HL-60 (cell line): Measurements from ENCODE around the gene GPR153.

Experiments
- DNase-seq, 2 experiments: peaks; one replicate each; pipeline ENCODE4 v3.0.0-alpha.2; 2010 to 2020; ENCODE audit warnings: low read depth in 1 of 2, low spot score in 1 of 2
- H3K27ac ChIP-seq: fragments of 250-450 bp; sonication (Bioruptor Pico); replicated peaks from 2 replicates; pipeline ENCODE4 v1.5.1; 2020; ENCODE audit warnings: mild to moderate bottlenecking, moderate library complexity
- H3K27me3 ChIP-seq: fragments of 250-450 bp; sonication (Bioruptor Pico); 2 replicates; pipeline ENCODE4 v1.5.1; 2021; ENCODE audit warnings: mild to moderate bottlenecking, moderate library complexity; ENCODE audit not compliant: insufficient read depth, poor library complexity, severe bottlenecking
- H3K4me3 ChIP-seq: replicated peaks from 2 replicates; pipeline ENCODE4 v1.5.1; 2011; ENCODE audit warnings: mild to moderate bottlenecking, control low read depth, low read length; ENCODE audit not compliant: insufficient read depth
- CTCF ChIP-seq: IDR thresholded peaks from one replicate; pipeline ENCODE4 v1.5.1; 2011; ENCODE audit warnings: low read length, control low read depth, inconsistent platforms; ENCODE audit not compliant: insufficient read depth
- GABPA ChIP-seq: IDR thresholded peaks from 2 replicates; pipeline ENCODE4 v1.6.1; 2012; ENCODE audit warnings: low read depth
- POLR2AphosphoS5 ChIP-seq: IDR thresholded peaks from 2 replicates; pipeline ENCODE4 v1.6.1; 2012; ENCODE audit warnings: low read depth
- REST ChIP-seq: IDR thresholded peaks from 2 replicates; pipeline ENCODE4 v1.6.1; 2012; ENCODE audit warnings: low read depth; ENCODE audit not compliant: insufficient replicate concordance
- SPI1 ChIP-seq: IDR thresholded peaks from 2 replicates; pipeline ENCODE4 v1.6.1; 2012; ENCODE audit warnings: low read depth, mild to moderate bottlenecking, borderline replicate concordance

The GPR153 gene

GRCh38 chr1:6294890-6295556 is 34.1 kb upstream of the GPR153 start:
- no peaks in the 10 kb centered on the region for H3K27me3 ChIP-seq
- no peak for DNase-seq
- TF ChIP-seq POLR2AphosphoS5: no peak
- TF ChIP-seq GABPA: no peak
- TF ChIP-seq CTCF: no peak
- no peak for TF ChIP-seq REST
- no peak for TF ChIP-seq SPI1
- H3K4me3 ChIP-seq: no peak overlapping the region
- H3K27ac ChIP-seq: no peak overlapping the region

GRCh38 chr1:6294080-6294889 is 33.4 kb upstream of the GPR153 start:
- Histone ChIP-seq H3K4me3 (no peak overlapping the region), H3K27me3 (no peaks in the 10 kb centered on the region), H3K27ac (no peak overlapping the region)
- no peak for DNase-seq
- no peak for TF ChIP-seq SPI1
- no peak for TF ChIP-seq GABPA
- TF ChIP-seq CTCF: no peak
- TF ChIP-seq POLR2AphosphoS5: no peak

GRCh38 chr1:6292102-6292501 is 31.2 kb upstream of the GPR153 start:
- TF ChIP-seq SPI1 (no peak), POLR2AphosphoS5 (no peak), CTCF (no peak)
- no peak overlapping the region for H3K4me3 ChIP-seq
- no peaks in the 10 kb centered on the region for H3K27me3 ChIP-seq
- no peak for DNase-seq
- no peak overlapping the region for H3K27ac ChIP-seq

GRCh38 chr1:6288665-6289064 is 27.8 kb upstream of the GPR153 start:
- Histone ChIP-seq H3K27ac (no peak overlapping the region), H3K27me3 (no peaks in the 10 kb centered on the region), H3K4me3 (no peak overlapping the region)
- no peak for DNase-seq
- TF ChIP-seq GABPA (no peak), CTCF (no peak), REST (no peak), POLR2AphosphoS5 (no peak), SPI1 (no peak)
